T follicular helper cell (primary cell): ENCODE results near the gene PHLDB3.
"Not testable (repeated sequence)": the region's sequence is repeated elsewhere in the genome, so short reads cannot be mapped to it uniquely, and the experiment has no call there.

ENCODE experiments used
- DNase-seq: peaks from one replicate; pipeline ENCODE4 v3.0.0-alpha.2; 2020; ENCODE audit warnings: low read depth

PHLDB3 gene

GRCh38 chr19:43444531-43445287 is 59.8 kb downstream of the PHLDB3 start:
- no peak for DNase-seq

DNA sequence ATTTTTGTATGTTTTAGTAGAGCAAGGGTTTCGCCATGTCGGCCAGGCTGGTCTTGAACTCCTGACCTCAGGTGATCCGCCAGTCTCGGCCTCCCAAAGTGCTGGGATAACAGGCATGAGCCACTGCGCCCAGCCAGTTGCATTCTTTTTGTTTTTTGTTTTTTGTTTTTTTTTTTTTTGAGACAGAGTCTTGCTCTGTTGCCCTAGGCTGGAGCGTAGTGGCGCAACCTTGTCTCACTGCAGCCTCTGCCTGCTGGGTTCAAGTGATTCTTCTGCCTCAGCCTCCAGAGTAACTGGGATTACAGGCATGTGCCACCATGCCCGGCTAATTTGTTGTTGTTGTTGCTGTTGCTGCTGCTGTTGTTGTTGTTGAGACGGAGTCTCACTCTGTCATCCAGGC is 60.5 kb downstream of the PHLDB3 start:
- not testable (repeated sequence) for DNase-seq

DNA sequence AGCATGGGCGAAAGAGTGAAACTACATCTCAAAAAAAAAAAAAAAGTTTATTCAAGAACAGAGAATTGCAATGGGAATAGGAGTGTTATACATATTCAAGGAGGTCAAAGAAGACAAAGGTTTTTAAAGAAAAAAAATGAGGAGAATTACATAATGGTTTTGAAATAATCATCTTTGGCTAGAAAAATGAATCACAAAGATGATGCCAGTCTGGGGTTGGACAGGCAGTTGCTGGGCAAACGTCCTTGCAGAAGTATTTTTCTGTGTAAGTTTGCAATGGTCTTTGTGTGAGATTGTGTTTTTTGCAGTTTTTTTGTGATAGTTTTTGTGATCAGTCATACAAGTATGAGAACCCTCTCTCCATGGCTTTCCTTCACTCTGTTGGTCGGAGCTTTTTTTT is 62.8 kb downstream of the PHLDB3 start:
- no peak for DNase-seq

DNA sequence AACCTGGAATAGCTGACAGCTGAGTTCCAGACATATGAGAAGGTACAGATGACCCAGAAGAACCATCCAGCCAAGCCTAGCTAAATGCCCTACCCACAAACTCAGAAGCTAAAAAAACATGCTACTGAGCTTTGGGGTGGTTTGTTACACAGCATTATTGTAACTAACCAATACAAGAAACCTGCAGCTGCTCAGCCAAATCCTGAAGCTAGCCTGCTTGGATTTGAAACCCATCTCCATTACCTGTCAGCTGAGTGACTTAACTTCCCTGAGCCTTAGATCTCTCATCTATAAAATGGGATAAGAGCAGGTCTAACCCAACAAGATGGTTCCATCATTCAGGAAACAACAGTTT is 64.9 kb downstream of the PHLDB3 start:
- DNase-seq = no peak

- DNase-seq = peak; percentile 47
Observed at GRCh38 chr19:43439032-43439708, 65.4 kb downstream of the PHLDB3 start.

GRCh38 chr19:43438291-43439031 is 66.1 kb downstream of the PHLDB3 start:
- no peak for DNase-seq

DNA sequence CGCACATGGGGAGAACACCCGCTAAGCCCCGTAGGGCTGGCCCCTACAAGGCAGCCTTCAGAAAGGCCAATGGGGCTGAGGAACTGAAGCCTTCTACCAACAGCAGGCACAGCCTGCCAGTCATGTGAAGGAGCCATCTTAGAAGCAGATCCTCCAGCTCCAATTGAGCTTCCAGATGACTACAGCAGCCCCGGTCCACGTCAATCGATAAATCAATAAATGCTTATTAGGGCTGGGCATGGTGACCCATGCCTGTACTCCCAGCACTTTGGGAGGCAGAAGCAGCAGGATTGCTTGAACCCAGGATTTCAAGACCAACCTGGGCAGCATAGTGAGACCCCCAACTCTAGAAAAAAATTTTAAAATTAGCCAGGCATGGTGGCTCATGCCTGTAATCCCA is 66.8 kb downstream of the PHLDB3 start:
- DNase-seq = no peak

- not testable (repeated sequence) for DNase-seq
Observed at GRCh38 chr19:43437284-43437683, 67.3 kb downstream of the PHLDB3 start.

DNA sequence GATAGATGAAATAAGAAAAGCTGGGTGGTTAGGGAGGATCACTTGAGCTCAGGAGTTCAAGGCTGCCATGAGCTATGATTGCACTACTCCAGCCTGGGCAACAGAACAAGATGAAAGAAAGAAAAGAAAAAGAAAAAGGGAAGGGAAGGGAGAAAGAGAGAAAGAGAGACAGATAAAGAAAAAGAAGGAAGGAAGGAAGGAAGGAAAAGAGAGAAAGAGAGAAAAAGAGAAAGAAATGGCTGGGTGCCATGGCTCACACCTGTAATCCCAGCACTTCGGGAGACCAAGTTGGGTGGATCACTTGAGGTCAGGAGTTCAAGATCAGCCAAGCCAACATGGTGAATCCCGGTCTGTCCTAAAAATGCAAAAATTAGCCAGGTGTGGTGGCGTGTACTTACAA is 68.8 kb downstream of the PHLDB3 start:
- no peak for DNase-seq

GRCh38 chr19:43433689-43434088 is 70.9 kb downstream of the PHLDB3 start:
- no peak for DNase-seq

DNA sequence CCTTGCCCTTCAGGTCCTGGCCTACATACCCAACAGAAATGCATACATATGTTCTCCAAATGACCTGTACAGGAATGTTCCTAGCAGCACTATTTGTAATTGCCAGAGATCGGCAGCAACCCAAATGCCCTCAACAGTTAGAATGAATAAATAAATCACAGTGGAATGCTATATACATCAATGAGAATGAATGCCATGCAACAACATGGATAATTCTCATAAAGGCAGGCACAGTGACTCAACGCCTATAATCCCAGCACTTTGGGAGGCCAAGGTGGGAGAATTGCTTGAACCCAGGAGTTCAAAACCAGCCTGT is 71.2 kb downstream of the PHLDB3 start:
- no peak for DNase-seq

DNA sequence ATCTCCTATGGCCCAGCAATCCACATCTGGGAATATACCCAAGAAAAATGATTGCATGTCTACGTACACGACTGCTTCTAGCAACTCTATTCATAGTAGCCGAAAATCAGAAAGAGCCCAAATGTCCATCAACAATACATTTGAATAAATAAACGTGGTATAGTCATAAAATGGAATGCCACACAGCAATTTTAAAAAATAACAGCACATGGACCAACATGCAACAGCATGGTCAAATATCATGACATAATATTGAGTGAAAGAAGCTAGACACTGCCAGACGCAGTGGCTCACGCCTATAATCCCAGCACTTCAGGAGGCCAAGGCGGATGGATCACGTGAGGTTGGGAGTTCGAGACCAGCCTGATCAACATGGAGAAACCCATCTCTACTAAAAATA is 73.6 kb downstream of the PHLDB3 start:
- DNase-seq = no peak

DNA sequence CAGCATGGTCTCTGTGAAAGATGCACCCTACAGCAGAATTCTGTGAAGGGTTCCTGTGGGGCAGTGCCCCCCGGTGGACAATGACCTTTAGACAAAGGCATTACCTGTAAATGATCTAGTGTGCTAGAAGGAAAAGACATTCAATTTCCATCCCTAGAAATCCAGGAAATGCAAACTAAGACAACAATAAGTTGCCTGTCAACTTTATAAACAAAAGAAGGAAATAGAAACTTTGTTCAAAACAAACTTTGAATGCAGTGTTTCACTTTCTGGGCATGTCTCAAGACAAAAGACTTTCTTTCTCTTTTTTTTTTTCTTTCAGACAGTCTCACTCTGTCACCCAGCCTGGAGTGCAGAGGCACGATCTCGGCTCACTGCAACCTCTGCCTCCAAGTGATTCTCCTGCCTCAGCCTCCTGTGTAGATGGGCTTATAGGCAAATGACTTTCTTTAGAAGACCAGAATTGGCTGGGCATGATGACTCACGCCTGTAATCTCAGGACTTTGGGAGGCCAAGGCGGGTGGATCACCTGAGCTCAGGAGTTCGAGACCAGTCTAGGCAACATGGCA is 74.3 kb downstream of the PHLDB3 start:
- no peak for DNase-seq

GRCh38 chr19:43429395-43429794 is 75.2 kb downstream of the PHLDB3 start:
- DNase-seq = no peak

- DNase-seq = no peak
Observed at GRCh38 chr19:43425567-43426392, 78.8 kb downstream of the PHLDB3 start.
